Measurements from ENCODE around the gene URB1. TPM values are rescaled to one million over a fixed set of nuclear protein-coding genes. Genes with fewer than 3 reads are reported as not detected.
"Not testable (repeated sequence)": the region's sequence is repeated elsewhere in the genome, so short reads cannot be mapped to it uniquely, and the experiment has no call there.

URB1 gene
- 10 to 100 TPM; 17.4 to 19.4 TPM for total RNA-seq

- peaks cover 6% of the 10 kb centered on the region for H3K27me3 Mint-ChIP-seq (ENCODE audit: low read depth)
- DNase-seq (peak; percentile 95), ATAC-seq (peak; percentile 98)
- peak within 1 kb of the TSS; percentile 82 for H3K27ac Mint-ChIP-seq
- H3K9me3 Mint-ChIP-seq (ENCODE audit: insufficient read depth), result no peaks in the 10 kb centered on the region
- ChIA-PET CTCF (interaction anchor here (1.4 to 4.1 kb wide), 4 partner anchors 9 to 208 kb away, joined by 3 to 26 read pairs (median 10); no protein-coding TSS in a partner anchor), POLR2A (interaction anchor here (0.7 to 1.0 kb wide), 4 partner anchors 13 to 24 kb away, joined by 3 read pairs; no protein-coding TSS in a partner anchor)
- peaks cover 39% of the 10 kb centered on the region for H3K4me1 Mint-ChIP-seq (ENCODE audit: low read depth)
- H3K36me3 Mint-ChIP-seq (ENCODE audit: low read depth), result peaks cover 13% of the 10 kb centered on the region
- H3K4me3 Mint-ChIP-seq, result peak within 1 kb of the TSS; percentile 81
Measured at GRCh38 chr21:32392880-32393676, at the start of gene URB1. URB1 (minus strand) TSS chr21:32393012; CDS start chr21:32392910, 102 bp downstream.

GRCh38 chr21:32437729-32438128, 44.9 kb upstream of the URB1 start:
- H3K27me3 Mint-ChIP-seq (ENCODE audit: low read depth), result no peaks in the 10 kb centered on the region
- no peak overlapping the region for H3K27ac Mint-ChIP-seq
- no peaks in the 10 kb centered on the region for H3K36me3 Mint-ChIP-seq (ENCODE audit: low read depth)
- H3K4me1 Mint-ChIP-seq (ENCODE audit: low read depth), result no peaks in the 10 kb centered on the region
- no peaks in the 10 kb centered on the region for H3K9me3 Mint-ChIP-seq (ENCODE audit: insufficient read depth)
- ATAC-seq (no peak), DNase-seq (no peak)
- no peak overlapping the region for H3K4me3 Mint-ChIP-seq
- CTCF ChIA-PET, result interaction anchor here (1.5 kb wide), 1 partner anchor 132 kb away, joined by 4 read pairs; no protein-coding TSS in a partner anchor
- POLR2A ChIA-PET, result no interaction called here

GRCh38 chr21:32432982-32433660, 40.3 kb upstream of the URB1 start:
- H3K36me3 Mint-ChIP-seq (ENCODE audit: low read depth); CTCF ChIA-PET; H3K4me1 Mint-ChIP-seq (ENCODE audit: low read depth); H3K9me3 Mint-ChIP-seq (ENCODE audit: insufficient read depth); DNase-seq; H3K4me3 Mint-ChIP-seq; POLR2A ChIA-PET; H3K27ac Mint-ChIP-seq; ATAC-seq; H3K27me3 Mint-ChIP-seq (ENCODE audit: low read depth): not testable (repeated sequence)

GRCh38 chr21:32427958-32428623, 35.3 kb upstream of the URB1 start:
- ATAC-seq (no peak), DNase-seq (no peak)
- no peaks in the 10 kb centered on the region for H3K4me1 Mint-ChIP-seq (ENCODE audit: low read depth)
- no peaks in the 10 kb centered on the region for H3K9me3 Mint-ChIP-seq (ENCODE audit: insufficient read depth)
- CTCF ChIA-PET, result interaction anchor here (0.7 kb wide), 1 partner anchor 141 kb away, joined by 3 read pairs; no protein-coding TSS in a partner anchor
- no peaks in the 10 kb centered on the region for H3K27me3 Mint-ChIP-seq (ENCODE audit: low read depth)
- POLR2A ChIA-PET, result no interaction called here
- H3K4me3 Mint-ChIP-seq, result no peak overlapping the region
- peaks cover 6% of the 10 kb centered on the region for H3K36me3 Mint-ChIP-seq (ENCODE audit: low read depth)
- H3K27ac Mint-ChIP-seq, result no peak overlapping the region

GRCh38 chr21:32426592-32427051, 33.8 kb upstream of the URB1 start:
- ChIA-PET CTCF (interaction anchor here (1.1 kb wide), 1 partner anchor 143 kb away, joined by 3 read pairs; no protein-coding TSS in a partner anchor), POLR2A (no interaction called here)
- no peak for ATAC-seq
- H3K36me3 Mint-ChIP-seq (ENCODE audit: low read depth), result peaks cover 8% of the 10 kb centered on the region
- DNase-seq, result no peak
- no peak overlapping the region for H3K27ac Mint-ChIP-seq
- no peak overlapping the region for H3K4me3 Mint-ChIP-seq
- no peaks in the 10 kb centered on the region for H3K9me3 Mint-ChIP-seq (ENCODE audit: insufficient read depth)
- H3K27me3 Mint-ChIP-seq (ENCODE audit: low read depth), result no peaks in the 10 kb centered on the region
- no peaks in the 10 kb centered on the region for H3K4me1 Mint-ChIP-seq (ENCODE audit: low read depth)

- H3K9me3 Mint-ChIP-seq (ENCODE audit: insufficient read depth), result no peaks in the 10 kb centered on the region
- ChIA-PET CTCF (interaction anchor here (0.9 to 1.1 kb wide), 2 partner anchors 13 to 143 kb away, joined by 3 to 4 read pairs; partner anchors contain the start of gene EVA1C), POLR2A (no interaction called here)
- DNase-seq (no peak), ATAC-seq (no peak)
- H3K27me3 Mint-ChIP-seq (ENCODE audit: low read depth), result no peaks in the 10 kb centered on the region
- no peak overlapping the region for H3K4me3 Mint-ChIP-seq
- H3K4me1 Mint-ChIP-seq (ENCODE audit: low read depth), result no peaks in the 10 kb centered on the region
- H3K27ac Mint-ChIP-seq, result no peak overlapping the region
- H3K36me3 Mint-ChIP-seq (ENCODE audit: low read depth), result peaks cover 7% of the 10 kb centered on the region
Measured at GRCh38 chr21:32426066-32426465, 33.3 kb upstream of the URB1 start.

GRCh38 chr21:32425628-32426027, 32.8 kb upstream of the URB1 start:
- no peak overlapping the region for H3K4me3 Mint-ChIP-seq
- no peaks in the 10 kb centered on the region for H3K9me3 Mint-ChIP-seq (ENCODE audit: insufficient read depth)
- H3K36me3 Mint-ChIP-seq (ENCODE audit: low read depth), result peaks cover 4% of the 10 kb centered on the region
- ATAC-seq (no peak), DNase-seq (no peak)
- POLR2A ChIA-PET, result no interaction called here
- H3K4me1 Mint-ChIP-seq (ENCODE audit: low read depth), result no peaks in the 10 kb centered on the region
- H3K27me3 Mint-ChIP-seq (ENCODE audit: low read depth), result no peaks in the 10 kb centered on the region
- CTCF ChIA-PET, result interaction anchor here (0.9 kb wide), 1 partner anchor 13 kb away, joined by 4 read pairs; the partner anchor contains the start of gene EVA1C
- H3K27ac Mint-ChIP-seq, result no peak overlapping the region

GRCh38 chr21:32424674-32425073, 31.9 kb upstream of the URB1 start:
- Mint-ChIP-seq H3K9me3 (ENCODE audit: insufficient read depth) (no peaks in the 10 kb centered on the region), H3K36me3 (ENCODE audit: low read depth) (peaks cover 2% of the 10 kb centered on the region), H3K27me3 (ENCODE audit: low read depth) (no peaks in the 10 kb centered on the region), H3K27ac (no peak overlapping the region), H3K4me3 (no peak overlapping the region), H3K4me1 (ENCODE audit: low read depth) (no peaks in the 10 kb centered on the region)
- DNase-seq, result no peak
- ATAC-seq, result no peak
- POLR2A ChIA-PET, result no interaction called here
- CTCF ChIA-PET, result no interaction called here

- ChIA-PET POLR2A (no interaction called here), CTCF (no interaction called here)
- Mint-ChIP-seq H3K9me3 (ENCODE audit: insufficient read depth) (no peaks in the 10 kb centered on the region), H3K4me1 (ENCODE audit: low read depth) (no peaks in the 10 kb centered on the region), H3K27me3 (ENCODE audit: low read depth) (no peaks in the 10 kb centered on the region), H3K4me3 (no peak overlapping the region), H3K27ac (no peak overlapping the region), H3K36me3 (ENCODE audit: low read depth) (peaks cover 2% of the 10 kb centered on the region)
- no peak for DNase-seq
- ATAC-seq, result no peak
Measured at GRCh38 chr21:32424191-32424535, 31.4 kb upstream of the URB1 start.

GRCh38 chr21:32423320-32424190, 30.7 kb upstream of the URB1 start:
- no peak overlapping the region for H3K4me3 Mint-ChIP-seq
- no peaks in the 10 kb centered on the region for H3K4me1 Mint-ChIP-seq (ENCODE audit: low read depth)
- ATAC-seq (no peak), DNase-seq (no peak)
- H3K27me3 Mint-ChIP-seq (ENCODE audit: low read depth), result no peaks in the 10 kb centered on the region
- H3K9me3 Mint-ChIP-seq (ENCODE audit: insufficient read depth), result no peaks in the 10 kb centered on the region
- CTCF ChIA-PET, result no interaction called here
- H3K27ac Mint-ChIP-seq, result no peak overlapping the region
- POLR2A ChIA-PET, result no interaction called here
- peaks cover 2% of the 10 kb centered on the region for H3K36me3 Mint-ChIP-seq (ENCODE audit: low read depth)

GRCh38 chr21:32422064-32422463, 29.3 kb upstream of the URB1 start:
- Mint-ChIP-seq H3K4me3 (no peak overlapping the region), H3K36me3 (ENCODE audit: low read depth) (peaks cover 2% of the 10 kb centered on the region), H3K27ac (no peak overlapping the region), H3K9me3 (ENCODE audit: insufficient read depth) (no peaks in the 10 kb centered on the region), H3K27me3 (ENCODE audit: low read depth) (no peaks in the 10 kb centered on the region), H3K4me1 (ENCODE audit: low read depth) (no peaks in the 10 kb centered on the region)
- ChIA-PET CTCF (interaction anchor here (0.6 kb wide), 1 partner anchor 21 kb away, joined by 4 read pairs; no protein-coding TSS in a partner anchor), POLR2A (no interaction called here)
- no peak for ATAC-seq
- no peak for DNase-seq

Data from activated CD8-positive, alpha-beta T cell treated with anti-CD3 and anti-CD28 coated beads, Interleukin-2, amount 10 ng/mL, durations not matched to agents 7 days and 5 days (primary cell).